GM18505 (cell line): Measurements from ENCODE around the gene TMED10.
"Not testable (repeated sequence)": the region's sequence is repeated elsewhere in the genome, so short reads cannot be mapped to it uniquely, and the experiment has no call there.

Source experiments
- ATAC-seq: cut with Tn5 transposase; IDR thresholded peaks from one replicate; pipeline ENCODE4 v1.9.1; 2021; ENCODE audit not compliant: unreplicated experiment
- POLR2A ChIP-seq: IDR thresholded peaks from 4 replicates; pipeline ENCODE4 v1.6.1; 2011; ENCODE audit warnings: borderline replicate concordance; ENCODE audit not compliant: insufficient read depth, insufficient read length; ENCODE audit errors: extremely low read depth

The TMED10 gene

GRCh38 chr14:75158843-75159614 lies 17.4 kb downstream of the TMED10 start:
- ATAC-seq, result no peak
- TF ChIP-seq POLR2A, result no peak

DNA sequence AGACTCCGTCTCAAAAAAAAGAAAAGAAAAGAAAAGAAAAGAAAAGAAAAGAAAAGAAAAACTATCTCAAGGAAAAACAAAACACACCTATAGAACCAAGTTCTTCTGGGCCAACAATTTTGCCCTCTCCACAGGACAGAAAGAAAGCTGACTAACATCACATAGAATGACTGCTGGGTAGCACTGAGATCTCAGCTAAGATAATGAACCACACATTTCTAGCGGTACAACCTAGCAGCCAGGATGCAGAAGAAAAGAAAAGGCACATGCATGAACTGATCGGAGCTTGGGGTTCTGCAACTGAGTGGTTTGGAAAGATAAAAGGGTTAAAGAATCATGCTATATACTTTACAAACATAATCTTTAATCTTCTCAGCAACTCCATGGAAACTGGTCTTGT lies 19.5 kb downstream of the TMED10 start:
- no peak for TF ChIP-seq POLR2A
- no peak for ATAC-seq

DNA sequence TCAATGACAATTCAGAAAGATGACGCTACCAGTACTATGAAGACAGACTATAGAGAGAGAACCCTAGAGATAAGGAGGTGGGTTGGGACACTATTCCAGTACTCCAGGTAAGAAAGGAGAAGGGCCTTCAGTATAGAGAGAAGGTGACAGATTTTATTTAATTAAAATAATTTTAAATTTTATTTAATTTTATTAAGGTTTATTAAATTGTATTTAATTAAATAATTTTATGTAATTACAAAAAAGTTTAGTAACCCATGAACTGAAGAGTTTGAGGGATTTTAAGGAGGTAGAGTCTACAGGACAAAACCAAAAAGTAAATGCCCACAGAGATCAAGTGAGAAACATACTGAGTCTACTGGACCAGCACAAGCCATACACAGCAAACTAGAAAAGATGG lies 20.3 kb downstream of the TMED10 start:
- no peak for ATAC-seq
- no peak for TF ChIP-seq POLR2A

DNA sequence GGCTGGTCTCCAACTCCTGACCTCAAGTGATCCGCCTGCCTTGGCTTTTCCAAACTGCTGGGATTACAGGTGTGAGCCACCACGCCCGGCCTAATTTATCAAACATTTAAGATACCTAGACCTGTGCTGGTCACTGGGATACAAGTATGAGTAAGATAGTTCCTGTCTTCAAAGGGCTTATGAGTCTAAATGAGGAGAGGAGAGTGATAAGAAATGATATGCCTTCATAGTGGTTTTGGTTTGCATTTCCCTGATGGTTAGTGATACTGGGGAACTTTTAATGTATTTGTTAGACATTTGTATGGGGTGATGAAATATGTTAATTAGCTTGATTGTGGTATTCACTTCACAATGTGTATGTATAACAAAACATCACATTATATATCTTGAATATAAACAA lies 21.2 kb downstream of the TMED10 start:
- ATAC-seq, result no peak
- TF ChIP-seq POLR2A, result no peak

GRCh38 chr14:75153295-75153694 lies 23.1 kb downstream of the TMED10 start:
- no peak for TF ChIP-seq POLR2A
- no peak for ATAC-seq

DNA sequence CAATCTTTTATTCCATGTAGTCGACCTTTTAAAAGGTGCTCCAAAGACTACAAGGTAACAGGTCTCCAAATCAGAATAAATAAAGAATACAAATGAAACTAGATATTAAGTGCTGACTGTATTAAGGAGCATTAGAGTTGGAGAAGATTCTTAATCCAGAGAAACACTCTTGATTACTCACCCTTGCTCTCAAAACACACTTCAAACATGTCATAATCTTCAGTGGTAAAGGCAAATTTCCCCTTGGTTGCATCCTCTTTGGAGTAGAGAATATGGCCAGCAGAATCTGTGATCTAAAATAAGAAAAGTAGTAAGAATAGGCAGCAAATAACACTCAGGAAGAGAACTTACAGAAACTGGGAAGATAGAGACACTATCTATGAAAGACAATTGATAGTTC lies 24.6 kb downstream of the TMED10 start:
- no peak for TF ChIP-seq POLR2A
- no peak for ATAC-seq

- not testable (repeated sequence) for ATAC-seq
These were observed 25.8 kb downstream of the TMED10 start for GRCh38 chr14:75150637-75151036.

DNA sequence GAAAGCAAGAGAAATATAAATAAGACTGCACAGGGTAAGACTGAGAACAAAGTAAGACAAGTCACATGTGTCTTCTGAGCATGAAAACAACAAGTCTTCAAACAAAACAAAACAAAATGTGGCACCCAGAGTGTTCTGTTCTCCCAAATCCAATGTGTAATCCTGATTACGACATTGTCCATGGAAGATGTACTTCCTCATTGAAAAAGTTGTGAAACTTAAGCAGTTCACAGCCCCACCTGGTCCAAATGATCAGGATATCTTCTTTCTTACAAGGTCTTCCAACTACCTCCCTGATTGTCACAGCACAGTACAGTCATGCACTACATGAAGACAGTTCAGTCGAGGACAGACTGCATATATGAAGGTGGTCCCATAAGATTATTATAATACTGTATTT lies 26.3 kb downstream of the TMED10 start:
- TF ChIP-seq POLR2A, result no peak
- no peak for ATAC-seq

- ATAC-seq, result no peak
- TF ChIP-seq POLR2A, result no peak
These were observed 28.9 kb downstream of the TMED10 start for GRCh38 chr14:75147423-75148071.

DNA sequence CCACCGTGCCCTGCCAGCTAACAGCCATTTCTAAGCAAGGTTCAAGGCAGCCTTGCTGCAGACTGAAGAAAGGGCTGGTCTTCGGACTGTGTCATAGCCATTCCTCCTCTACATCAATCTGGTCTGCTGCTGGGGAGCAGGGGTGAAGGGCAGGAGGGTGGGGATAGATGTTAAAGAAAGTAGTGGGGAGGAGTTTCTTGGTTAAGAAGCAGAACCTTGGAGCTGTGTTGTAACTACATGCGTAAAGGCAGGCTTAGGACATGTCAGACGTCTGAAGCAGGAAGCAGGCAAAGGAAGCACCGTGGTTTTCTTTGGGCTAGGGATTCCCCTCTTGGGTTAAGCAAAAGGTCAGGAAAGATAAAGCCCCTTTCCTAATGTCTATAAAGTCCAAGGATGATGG lies 31.5 kb downstream of the TMED10 start:
- TF ChIP-seq POLR2A, result no peak
- ATAC-seq, result no peak

- no peak for ATAC-seq
- no peak for TF ChIP-seq POLR2A
These were observed 32.5 kb downstream of the TMED10 start for GRCh38 chr14:75143761-75144527.

DNA sequence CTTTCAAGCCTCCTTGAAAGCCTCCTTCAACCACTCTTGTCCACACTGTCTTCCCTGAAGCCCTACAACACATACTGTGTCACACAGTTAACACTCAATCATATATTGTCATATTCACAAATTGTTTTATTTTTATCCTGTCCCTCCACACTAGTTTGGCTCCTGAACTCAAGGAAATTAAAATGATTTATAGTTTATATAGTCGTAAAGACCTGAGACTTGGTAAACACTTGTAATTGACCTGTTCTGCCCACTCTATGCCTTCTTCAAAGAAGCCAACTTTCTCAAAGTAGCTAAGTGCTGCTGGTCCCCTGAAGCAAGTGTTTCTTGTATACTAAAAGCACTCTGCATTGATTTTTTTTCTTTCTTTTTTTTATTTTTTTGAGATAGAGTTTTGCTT lies 33.9 kb downstream of the TMED10 start:
- ATAC-seq, result no peak
- TF ChIP-seq POLR2A, result no peak

DNA sequence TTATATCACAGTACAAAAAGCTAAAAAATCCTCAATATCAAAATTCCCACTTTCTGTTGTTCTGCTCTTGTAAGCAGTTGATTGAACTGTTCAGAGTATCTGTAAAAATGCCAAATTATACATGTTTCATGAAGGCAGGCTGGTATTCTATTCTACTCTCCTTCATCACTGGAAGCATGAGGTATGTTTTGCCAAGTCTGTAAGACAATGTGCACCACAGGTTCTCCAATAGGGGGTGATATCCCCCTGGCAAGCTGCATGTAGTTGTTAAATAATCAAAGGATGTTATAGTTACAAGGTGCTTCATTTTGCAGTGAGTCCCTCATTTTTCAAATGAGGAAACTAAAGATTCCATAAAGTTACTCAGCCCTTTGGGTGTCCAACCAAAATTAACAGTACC lies 34.4 kb downstream of the TMED10 start:
- ATAC-seq, result no peak
- no peak for TF ChIP-seq POLR2A

DNA sequence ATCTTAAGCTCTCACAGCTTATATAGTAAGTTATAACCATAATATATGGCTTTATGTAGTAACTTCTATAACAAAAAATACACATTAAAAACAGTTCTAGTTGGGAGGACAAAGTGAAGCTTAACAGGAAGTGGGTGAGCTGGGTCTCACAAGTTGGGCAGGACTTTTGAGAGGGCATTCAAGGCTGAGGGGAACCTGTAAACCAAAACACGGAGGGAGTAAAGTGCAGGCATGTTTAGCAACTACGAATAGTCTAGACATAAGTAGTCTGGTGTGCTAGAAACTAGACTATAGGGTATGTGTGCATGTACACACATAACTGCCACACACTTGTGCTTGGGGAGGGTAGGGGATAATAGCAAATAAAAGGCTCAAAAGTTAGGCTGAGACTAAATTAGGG lies 35.4 kb downstream of the TMED10 start:
- no peak for TF ChIP-seq POLR2A
- ATAC-seq, result no peak
